Measurements from ENCODE around the gene TMEM138. TPM values are rescaled to one million over a fixed set of nuclear protein-coding genes. Genes with fewer than 3 reads are reported as not detected.

The TMEM138 gene
- total RNA-seq, 2 experiments from 2014 or later = 59.2 to 60.9 TPM

- Mint-ChIP-seq H3K9me3 (no peaks in the 10 kb centered on the region), H3K4me3 (no peak overlapping the region), H3K27ac (no peak overlapping the region), H3K36me3 (ENCODE audit: low read depth) (peaks cover 57% of the 10 kb centered on the region), H3K27me3 (no peaks in the 10 kb centered on the region), H3K4me1 (ENCODE audit: low read depth) (no peaks in the 10 kb centered on the region)
- no peak for ATAC-seq (ENCODE audit: poor library complexity)
- ChIA-PET POLR2A (interaction anchor here (0.8 to 1.3 kb wide), 2 partner anchors 12 to 13 kb away, joined by 3 to 4 read pairs; partner anchors contain the start of gene CYB561A3), CTCF (no interaction called here)
- Histone ChIP-seq H3K27me3 (ENCODE audit: control insufficient read depth in 1 of 2, insufficient read depth in 2 of 2, low read length in 2 of 2) (no peaks in the 10 kb centered on the region), H3K36me3 (ENCODE audit: insufficient read depth, low read length) (peaks cover 59% of the 10 kb centered on the region), H3K9me3 (ENCODE audit: control insufficient read depth in 1 of 2, insufficient read depth in 1 of 2, low read length in 2 of 2) (no peaks in the 10 kb centered on the region), H3K4me1 (ENCODE audit: insufficient read depth, low read length) (no peaks in the 10 kb centered on the region), H3K27ac (ENCODE audit: low read depth in 1 of 2, low read length in 2 of 2) (no peak overlapping the region), H3K4me3 (ENCODE audit: low read length) (no peak overlapping the region)
- no peak for TF ChIP-seq CTCF (IDR thresholded peaks at IDR 0.05)
- intact Hi-C loops (cut with DNase I, micrococcal nuclease) = no loop called here
- peak in 1 of 14 experiments; percentile 33 for DNase-seq
Measured at GRCh38 chr11:61349189-61349751, 12.9 kb upstream of the TMEM138 start.

GRCh38 chr11:61349916-61350315 lies 12.3 kb upstream of the TMEM138 start:
- no peak overlapping the region for H3K4me3 ChIP-seq (ENCODE audit: low read length)
- Mint-ChIP-seq H3K27me3 (no peaks in the 10 kb centered on the region), H3K36me3 (ENCODE audit: low read depth) (peaks cover 57% of the 10 kb centered on the region), H3K27ac (no peak overlapping the region), H3K4me1 (ENCODE audit: low read depth) (no peaks in the 10 kb centered on the region), H3K4me3 (no peak overlapping the region), H3K9me3 (no peaks in the 10 kb centered on the region)
- no peaks in the 10 kb centered on the region for H3K4me1 ChIP-seq (ENCODE audit: insufficient read depth, low read length)
- H3K27me3 ChIP-seq (ENCODE audit: control insufficient read depth in 1 of 2, insufficient read depth in 2 of 2, low read length in 2 of 2) = no peaks in the 10 kb centered on the region
- CTCF ChIA-PET = no interaction called here
- POLR2A ChIA-PET = no interaction called here
- ATAC-seq (ENCODE audit: poor library complexity) (no peak), DNase-seq (no peak)
- H3K9me3 ChIP-seq (ENCODE audit: control insufficient read depth in 1 of 2, insufficient read depth in 1 of 2, low read length in 2 of 2) = no peaks in the 10 kb centered on the region
- TF ChIP-seq CTCF (IDR thresholded peaks at IDR 0.05) = no peak
- H3K27ac ChIP-seq (ENCODE audit: low read depth in 1 of 2, low read length in 2 of 2) = no peak overlapping the region
- intact Hi-C loops (cut with DNase I, micrococcal nuclease) = no loop called here
- H3K36me3 ChIP-seq (ENCODE audit: insufficient read depth, low read length) = peaks cover 59% of the 10 kb centered on the region

GRCh38 chr11:61350336-61350735 lies 11.8 kb upstream of the TMEM138 start:
- Histone ChIP-seq H3K4me3 (ENCODE audit: low read length) (no peak overlapping the region), H3K27ac (ENCODE audit: low read depth in 1 of 2, low read length in 2 of 2) (no peak overlapping the region), H3K4me1 (ENCODE audit: insufficient read depth, low read length) (no peaks in the 10 kb centered on the region), H3K9me3 (ENCODE audit: control insufficient read depth in 1 of 2, insufficient read depth in 1 of 2, low read length in 2 of 2) (no peaks in the 10 kb centered on the region), H3K27me3 (ENCODE audit: control insufficient read depth in 1 of 2, insufficient read depth in 2 of 2, low read length in 2 of 2) (no peaks in the 10 kb centered on the region), H3K36me3 (ENCODE audit: insufficient read depth, low read length) (peaks cover 59% of the 10 kb centered on the region)
- intact Hi-C loops (cut with DNase I, micrococcal nuclease) = no loop called here
- H3K36me3 Mint-ChIP-seq (ENCODE audit: low read depth) = peaks cover 57% of the 10 kb centered on the region
- H3K9me3 Mint-ChIP-seq = no peaks in the 10 kb centered on the region
- H3K27ac Mint-ChIP-seq = no peak overlapping the region
- no peaks in the 10 kb centered on the region for H3K4me1 Mint-ChIP-seq (ENCODE audit: low read depth)
- POLR2A ChIA-PET = no interaction called here
- no peak for TF ChIP-seq CTCF (IDR thresholded peaks at IDR 0.05)
- CTCF ChIA-PET = no interaction called here
- DNase-seq (no peak), ATAC-seq (ENCODE audit: poor library complexity) (no peak)
- H3K4me3 Mint-ChIP-seq = no peak overlapping the region
- H3K27me3 Mint-ChIP-seq = no peaks in the 10 kb centered on the region
